IMR-90 (cell line): ENCODE data around the gene BAZ2A.
"Not testable (repeated sequence)": the region's sequence is repeated elsewhere in the genome, so short reads cannot be mapped to it uniquely, and the experiment has no call there.

Experiments
- CEBPB ChIP-seq: IDR thresholded peaks from 2 replicates; pipeline ENCODE4 v1.6.1; 2012; ENCODE audit warnings: low read depth, low read length, improper control_type of control experiment
- FOS ChIP-seq: fragments of 150-350 bp; IDR thresholded peaks from 2 replicates; pipeline ENCODE4 v1.6.1; 2016; ENCODE audit warnings: low read depth, low read length
- MAZ ChIP-seq: IDR thresholded peaks from 2 replicates; pipeline ENCODE4 v1.6.1; 2012; ENCODE audit warnings: low read depth, mild to moderate bottlenecking, low read length, improper control_type of control experiment, moderate library complexity, borderline replicate concordance
- NFE2L2 ChIP-seq: fragments of 150-350 bp; IDR thresholded peaks from 2 replicates; pipeline ENCODE4 v1.6.1; 2016; ENCODE audit warnings: low read depth, mild to moderate bottlenecking, low read length
- POLR2A ChIP-seq: IDR thresholded peaks from 2 replicates; pipeline ENCODE4 v1.6.1; 2012; ENCODE audit warnings: mild to moderate bottlenecking, low read depth, low read length
- RAD21 ChIP-seq: IDR thresholded peaks from 2 replicates; pipeline ENCODE4 v1.6.1; 2012; ENCODE audit warnings: low read length, improper control_type of control experiment
- RCOR1 ChIP-seq: IDR thresholded peaks from 2 replicates; pipeline ENCODE4 v1.6.1; 2012; ENCODE audit warnings: mild to moderate bottlenecking, low read length, improper control_type of control experiment; ENCODE audit not compliant: insufficient replicate concordance
- RFX5 ChIP-seq: IDR thresholded peaks from 2 replicates; pipeline ENCODE4 v1.8.0; 2012; ENCODE audit warnings: low read depth, mild to moderate bottlenecking, low read length, moderate library complexity
- SMC3 ChIP-seq: fragments of 150-350 bp; IDR thresholded peaks from 2 replicates; pipeline ENCODE4 v1.6.1; 2016; ENCODE audit warnings: low read depth, mild to moderate bottlenecking, antibody characterized with exemption, low read length, moderate library complexity
- TF ChIP-seq, protein P1 (sequence below): conservative IDR thresholded peaks from 2 replicates; pipeline ENCODE4 v1.5.1; 2012; ENCODE audit warnings: mild to moderate bottlenecking, low read depth, low read length, improper control_type of control experiment
- TF ChIP-seq, protein P2 (sequence below): fragments of 150-350 bp; IDR thresholded peaks from 2 replicates; pipeline ENCODE4 v1.6.1; 2016; ENCODE audit warnings: low read depth, mild to moderate bottlenecking, low read length, moderate library complexity, borderline replicate concordance
- TF ChIP-seq, protein P3 (sequence below): fragments of 150-350 bp; IDR thresholded peaks from 2 replicates; pipeline ENCODE4 v1.6.1; 2017; ENCODE audit warnings: mild to moderate bottlenecking, antibody characterized with exemption, low read length, low read depth

DNA sequence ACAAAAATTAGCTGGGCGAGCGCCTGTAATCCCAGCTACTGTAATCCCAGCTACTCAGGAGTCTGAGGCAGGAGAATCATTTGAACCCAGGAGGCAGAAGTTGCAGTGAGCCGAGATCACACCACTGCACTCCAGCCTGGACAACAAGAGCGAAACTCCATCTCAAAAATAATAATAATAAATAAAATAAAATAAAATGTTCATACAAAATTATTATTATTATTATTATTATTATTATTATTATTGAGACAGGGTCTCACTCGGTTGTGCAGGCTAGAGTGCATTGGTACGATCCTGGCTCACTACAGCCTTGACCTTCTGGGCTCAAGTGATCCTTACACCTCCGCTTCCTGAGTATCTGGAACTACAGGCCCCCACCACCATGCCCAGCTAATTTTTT, 52.9 kb downstream of the BAZ2A start:
- TF ChIP-seq POLR2A, RFX5, FOS, RAD21, CEBPB, SMC3, NFE2L2, RCOR1, MAZ: not testable (repeated sequence)
- TF ChIP-seq, protein P1, sequence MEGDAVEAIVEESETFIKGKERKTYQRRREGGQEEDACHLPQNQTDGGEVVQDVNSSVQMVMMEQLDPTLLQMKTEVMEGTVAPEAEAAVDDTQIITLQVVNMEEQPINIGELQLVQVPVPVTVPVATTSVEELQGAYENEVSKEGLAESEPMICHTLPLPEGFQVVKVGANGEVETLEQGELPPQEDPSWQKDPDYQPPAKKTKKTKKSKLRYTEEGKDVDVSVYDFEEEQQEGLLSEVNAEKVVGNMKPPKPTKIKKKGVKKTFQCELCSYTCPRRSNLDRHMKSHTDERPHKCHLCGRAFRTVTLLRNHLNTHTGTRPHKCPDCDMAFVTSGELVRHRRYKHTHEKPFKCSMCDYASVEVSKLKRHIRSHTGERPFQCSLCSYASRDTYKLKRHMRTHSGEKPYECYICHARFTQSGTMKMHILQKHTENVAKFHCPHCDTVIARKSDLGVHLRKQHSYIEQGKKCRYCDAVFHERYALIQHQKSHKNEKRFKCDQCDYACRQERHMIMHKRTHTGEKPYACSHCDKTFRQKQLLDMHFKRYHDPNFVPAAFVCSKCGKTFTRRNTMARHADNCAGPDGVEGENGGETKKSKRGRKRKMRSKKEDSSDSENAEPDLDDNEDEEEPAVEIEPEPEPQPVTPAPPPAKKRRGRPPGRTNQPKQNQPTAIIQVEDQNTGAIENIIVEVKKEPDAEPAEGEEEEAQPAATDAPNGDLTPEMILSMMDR: not testable (repeated sequence)
- TF ChIP-seq, protein P2, sequence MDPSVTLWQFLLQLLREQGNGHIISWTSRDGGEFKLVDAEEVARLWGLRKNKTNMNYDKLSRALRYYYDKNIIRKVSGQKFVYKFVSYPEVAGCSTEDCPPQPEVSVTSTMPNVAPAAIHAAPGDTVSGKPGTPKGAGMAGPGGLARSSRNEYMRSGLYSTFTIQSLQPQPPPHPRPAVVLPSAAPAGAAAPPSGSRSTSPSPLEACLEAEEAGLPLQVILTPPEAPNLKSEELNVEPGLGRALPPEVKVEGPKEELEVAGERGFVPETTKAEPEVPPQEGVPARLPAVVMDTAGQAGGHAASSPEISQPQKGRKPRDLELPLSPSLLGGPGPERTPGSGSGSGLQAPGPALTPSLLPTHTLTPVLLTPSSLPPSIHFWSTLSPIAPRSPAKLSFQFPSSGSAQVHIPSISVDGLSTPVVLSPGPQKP: not testable (repeated sequence)
- TF ChIP-seq, protein P3, sequence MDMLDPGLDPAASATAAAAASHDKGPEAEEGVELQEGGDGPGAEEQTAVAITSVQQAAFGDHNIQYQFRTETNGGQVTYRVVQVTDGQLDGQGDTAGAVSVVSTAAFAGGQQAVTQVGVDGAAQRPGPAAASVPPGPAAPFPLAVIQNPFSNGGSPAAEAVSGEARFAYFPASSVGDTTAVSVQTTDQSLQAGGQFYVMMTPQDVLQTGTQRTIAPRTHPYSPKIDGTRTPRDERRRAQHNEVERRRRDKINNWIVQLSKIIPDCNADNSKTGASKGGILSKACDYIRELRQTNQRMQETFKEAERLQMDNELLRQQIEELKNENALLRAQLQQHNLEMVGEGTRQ: not testable (repeated sequence)
